GM08714 (cell line): ENCODE measurements around the gene ITIH1.

Experiments used
- H3K4me3 ChIP-seq: fragments of 200-500 bp; sonication (Bioruptor generic); 2 replicates; pipeline ENCODE4 v1.5.1; 2014; ENCODE audit warnings: mild to moderate bottlenecking, low read length, inconsistent platforms
- ZNF274 ChIP-seq: IDR thresholded peaks from 2 replicates; pipeline ENCODE4 v1.6.1; 2012; ENCODE audit warnings: mild to moderate bottlenecking, low read depth, low read length

ITIH1 gene

GRCh38 chr3:52782412-52783210, 5.2 kb downstream of the ITIH1 start:
- H3K4me3 ChIP-seq, result no peak overlapping the region
- no peak for TF ChIP-seq ZNF274

GRCh38 chr3:52783211-52783555, 5.8 kb downstream of the ITIH1 start:
- no peak for TF ChIP-seq ZNF274
- no peak overlapping the region for H3K4me3 ChIP-seq

- no peak for TF ChIP-seq ZNF274
- H3K4me3 ChIP-seq, result no peak overlapping the region
These were observed 6.7 kb downstream of the ITIH1 start for GRCh38 chr3:52784021-52784621.

GRCh38 chr3:52784931-52785590, 7.7 kb downstream of the ITIH1 start:
- no peak for TF ChIP-seq ZNF274
- H3K4me3 ChIP-seq, result no peak overlapping the region

- no peak for TF ChIP-seq ZNF274
- H3K4me3 ChIP-seq, result no peak overlapping the region
These were observed 9.2 kb downstream of the ITIH1 start for GRCh38 chr3:52786330-52787215.

GRCh38 chr3:52787246-52787645, 9.8 kb downstream of the ITIH1 start:
- no peak overlapping the region for H3K4me3 ChIP-seq
- TF ChIP-seq ZNF274, result no peak

- H3K4me3 ChIP-seq, result no peak overlapping the region
- TF ChIP-seq ZNF274, result no peak
These were observed 10.6 kb downstream of the ITIH1 start for GRCh38 chr3:52787672-52788625.

- H3K4me3 ChIP-seq, result no peak overlapping the region
- no peak for TF ChIP-seq ZNF274
These were observed 11.7 kb downstream of the ITIH1 start for GRCh38 chr3:52788890-52789745.

- TF ChIP-seq ZNF274, result no peak
- H3K4me3 ChIP-seq, result no peak overlapping the region
These were observed 12.3 kb downstream of the ITIH1 start for GRCh38 chr3:52789746-52790040.

GRCh38 chr3:52790337-52790736, 12.9 kb downstream of the ITIH1 start:
- H3K4me3 ChIP-seq, result no peak overlapping the region
- no peak for TF ChIP-seq ZNF274

- TF ChIP-seq ZNF274, result no peak
These were observed 13.3 kb downstream of the ITIH1 start for GRCh38 chr3:52790741-52791140.

GRCh38 chr3:52791366-52791765, 14.0 kb downstream of the ITIH1 start:
- no peak overlapping the region for H3K4me3 ChIP-seq
- TF ChIP-seq ZNF274, result no peak

More at GRCh38 chr3:52790741-52791140, 13.3 kb downstream of the ITIH1 start:
- H3K4me3 ChIP-seq, result no peak overlapping the region
